G401 (cell line): ENCODE measurements around the gene MTX1. TPM values are rescaled to one million over a fixed set of nuclear protein-coding genes. Genes with fewer than 3 reads are reported as not detected.

Source experiments
- DNase-seq: peaks from one replicate; pipeline ENCODE4 v3.0.0-alpha.2; 2015; ENCODE audit warnings: low spot score
- in situ Hi-C: cut with HindIII; loops from 2 replicates; pipeline ENCODE4 v1.10.0; 2016; ENCODE audit warnings: low sequenced_read_pairs, mixed read lengths
- total RNA-seq: library from RNA; depleted of rRNA; stranded (reverse); fragments of >200 nt; shearing (Covaris generic); gene quantifications from 2 replicates; pipeline ENCODE4 v1.2.3, GENCODE V29; 2014; rRNA removed

Gene MTX1
- total RNA-seq, 1 experiment from 2014 or later, result 126 TPM

- in situ Hi-C loops, result no loop called here
- peak; percentile 96 for DNase-seq
Measured at GRCh38 chr1:155250633-155251449, 42.3 kb downstream of the MTX1 start.

GRCh38 chr1:155251566-155251965 is 43.1 kb downstream of the MTX1 start:
- no peak for DNase-seq
- in situ Hi-C loops, result no loop called here

- peak; percentile 29 for DNase-seq
- in situ Hi-C loops, result no loop called here
Measured at GRCh38 chr1:155253208-155253607, 44.7 kb downstream of the MTX1 start.

- in situ Hi-C loops, result no loop called here
- peak; percentile 22 for DNase-seq
Measured at GRCh38 chr1:155253797-155254196, 45.3 kb downstream of the MTX1 start.

- in situ Hi-C loops, result no loop called here
- DNase-seq, result peak; percentile 15
Measured at GRCh38 chr1:155254228-155254713, 45.8 kb downstream of the MTX1 start.

- DNase-seq, result peak; percentile 44
- in situ Hi-C loops, result no loop called here
Measured at GRCh38 chr1:155254714-155255242, 46.3 kb downstream of the MTX1 start.

GRCh38 chr1:155255243-155256007 is 46.9 kb downstream of the MTX1 start, which contains the start of gene ENTREP3:
TSS of gene ENTREP3 (minus strand) at chr1:155255483. CDS start at chr1:155254877, 606 bp downstream.
- DNase-seq, result peak; percentile 91
- in situ Hi-C loops, result no loop called here

- no peak for DNase-seq
- in situ Hi-C loops, result no loop called here
Measured at GRCh38 chr1:155256058-155256852, 47.8 kb downstream of the MTX1 start.

- in situ Hi-C loops, result no loop called here
- DNase-seq, result no peak
Measured at GRCh38 chr1:155260276-155260675, 51.8 kb downstream of the MTX1 start.

GRCh38 chr1:155261493-155261851 is 53.0 kb downstream of the MTX1 start:
- no peak for DNase-seq
- in situ Hi-C loops, result no loop called here

- in situ Hi-C loops, result no loop called here
- peak; percentile 100 for DNase-seq
Measured at GRCh38 chr1:155261852-155262673, 53.6 kb downstream of the MTX1 start, which contains the start of gene SCAMP3. TSS of gene SCAMP3 (minus strand) at chr1:155262360. CDS start at chr1:155262151, 209 bp downstream.

- in situ Hi-C loops, result no loop called here
- DNase-seq, result no peak
Measured at GRCh38 chr1:155263067-155263466, 54.6 kb downstream of the MTX1 start.

Other genes with a start within 250 kb of the MTX1 start
- 16.9 and 24.2 TPM in 2 replicates for gene PYGO2, start 246.9 kb upstream of the MTX1 start, total RNA-seq
- gene SHC1, start 237.9 kb upstream of the MTX1 start, total RNA-seq, result 204 and 265 TPM in 2 replicates
- gene CKS1B, start 234.0 kb upstream of the MTX1 start, total RNA-seq, result 187 and 192 TPM in 2 replicates
- 39.9 and 49.4 TPM in 2 replicates for gene FLAD1, start 225.4 kb upstream of the MTX1 start, total RNA-seq
- gene LENEP, start 215.1 kb upstream of the MTX1 start, total RNA-seq, result 0.74 TPM in 1 of 2 replicates, not detected in the other
- gene ZBTB7B, start 205.9 kb upstream of the MTX1 start, total RNA-seq, result 30.6 and 33.0 TPM in 2 replicates
- 0.31 TPM in 1 of 2 replicates, not detected in the other for gene DCST2, start 174.9 kb upstream of the MTX1 start, total RNA-seq
- not detected in 2 replicates for gene DCST1, start 174.9 kb upstream of the MTX1 start, total RNA-seq
- 82.2 and 92.9 TPM in 2 replicates for gene ADAM15, start 157.4 kb upstream of the MTX1 start, total RNA-seq
- 14.0 and 26.2 TPM in 2 replicates for gene EFNA4, start 145.0 kb upstream of the MTX1 start, total RNA-seq
- gene EFNA3, start 129.9 kb upstream of the MTX1 start, total RNA-seq, result 3.3 and 5.1 TPM in 2 replicates
- gene EFNA1, start 80.8 kb upstream of the MTX1 start, total RNA-seq, result 2.8 and 5.3 TPM in 2 replicates
- gene SLC50A1, start 72.8 kb upstream of the MTX1 start, total RNA-seq, result 15.9 and 19.8 TPM in 2 replicates
- gene DPM3, start 68.2 kb upstream of the MTX1 start, total RNA-seq, result 83.3 and 104 TPM in 2 replicates
- gene KRTCAP2, start 35.4 kb upstream of the MTX1 start, total RNA-seq, result 177 and 223 TPM in 2 replicates
- gene TRIM46, start 34.8 kb upstream of the MTX1 start, total RNA-seq, result 0.14 and 0.37 TPM in 2 replicates
- 75.4 and 79.8 TPM in 2 replicates for gene THBS3, start 798 bp upstream of the MTX1 start, total RNA-seq
- 5.4 and 7.3 TPM in 2 replicates for gene ENTREP3, start 46.8 kb downstream of the MTX1 start, total RNA-seq
- 24.3 and 49.0 TPM in 2 replicates for gene SCAMP3, start 53.7 kb downstream of the MTX1 start, total RNA-seq
- 32.1 and 47.4 TPM in 2 replicates for gene CLK2, start 64.8 kb downstream of the MTX1 start, total RNA-seq
- 1.1 and 3.3 TPM in 2 replicates for gene HCN3, start 68.8 kb downstream of the MTX1 start, total RNA-seq
- not detected in 2 replicates for gene PKLR, start 92.7 kb downstream of the MTX1 start, total RNA-seq
- gene FDPS, start 100.2 kb downstream of the MTX1 start, total RNA-seq, result 357 and 361 TPM in 2 replicates
- 23.9 and 35.0 TPM in 2 replicates for gene RUSC1, start 112.2 kb downstream of the MTX1 start, total RNA-seq